Thyroid gland (tissue), 4 donors: ENCODE results near the gene TUBD1.

Source experiments
- POLR2A ChIP-seq, 2 donors: fragments of 450-650 bp; IDR thresholded peaks; one replicate each; pipeline ENCODE4 v1.6.1; 2017; ENCODE audit warnings: antibody characterized with exemption in 2 of 2, mild to moderate bottlenecking in 2 of 2, moderate library complexity in 1 of 2
- TF ChIP-seq, protein P1 (sequence below), 6 experiments: fragments of 200-600 bp in 3 of 6; fragments of 450-650 bp in 3 of 6; sonication (generic) in 3 of 6; IDR thresholded peaks; one replicate each; pipeline ENCODE4 v1.5.1; 2016 to 2019; ENCODE audit warnings: antibody characterized with exemption in 6 of 6, mild to moderate bottlenecking in 2 of 6, inconsistent platforms in 1 of 6, moderate library complexity in 1 of 6

DNA sequence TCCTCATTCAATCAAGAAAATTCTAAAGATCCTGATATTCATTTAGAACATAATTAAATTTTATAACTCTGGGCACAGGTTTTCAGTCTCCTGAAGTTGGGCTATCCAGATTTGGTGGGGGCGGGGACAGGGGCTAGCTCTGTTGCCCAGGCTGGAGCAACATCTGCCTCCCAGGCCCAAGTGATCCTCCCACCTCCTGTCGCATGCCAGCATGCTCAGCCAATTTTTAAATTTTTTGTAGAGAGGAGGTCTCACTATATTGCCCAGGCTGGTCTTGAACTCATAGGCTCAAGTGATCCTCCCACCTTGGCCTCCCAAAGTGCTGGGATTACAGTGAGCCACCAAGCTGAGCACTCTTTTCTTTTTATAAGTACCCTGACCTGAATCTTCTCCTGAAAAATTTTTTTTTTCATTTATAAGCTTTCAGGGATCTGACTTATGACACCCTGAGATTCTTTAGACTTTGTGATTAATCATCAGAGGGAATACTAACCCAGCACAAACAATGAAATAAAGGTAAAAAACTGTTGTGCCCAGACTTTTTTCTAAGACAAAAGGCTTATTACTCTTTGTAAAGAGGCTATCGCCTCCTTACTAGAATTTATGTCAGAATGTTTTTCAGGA lies 62.6 kb downstream of the TUBD1 start:
- TF ChIP-seq, protein P1, sequence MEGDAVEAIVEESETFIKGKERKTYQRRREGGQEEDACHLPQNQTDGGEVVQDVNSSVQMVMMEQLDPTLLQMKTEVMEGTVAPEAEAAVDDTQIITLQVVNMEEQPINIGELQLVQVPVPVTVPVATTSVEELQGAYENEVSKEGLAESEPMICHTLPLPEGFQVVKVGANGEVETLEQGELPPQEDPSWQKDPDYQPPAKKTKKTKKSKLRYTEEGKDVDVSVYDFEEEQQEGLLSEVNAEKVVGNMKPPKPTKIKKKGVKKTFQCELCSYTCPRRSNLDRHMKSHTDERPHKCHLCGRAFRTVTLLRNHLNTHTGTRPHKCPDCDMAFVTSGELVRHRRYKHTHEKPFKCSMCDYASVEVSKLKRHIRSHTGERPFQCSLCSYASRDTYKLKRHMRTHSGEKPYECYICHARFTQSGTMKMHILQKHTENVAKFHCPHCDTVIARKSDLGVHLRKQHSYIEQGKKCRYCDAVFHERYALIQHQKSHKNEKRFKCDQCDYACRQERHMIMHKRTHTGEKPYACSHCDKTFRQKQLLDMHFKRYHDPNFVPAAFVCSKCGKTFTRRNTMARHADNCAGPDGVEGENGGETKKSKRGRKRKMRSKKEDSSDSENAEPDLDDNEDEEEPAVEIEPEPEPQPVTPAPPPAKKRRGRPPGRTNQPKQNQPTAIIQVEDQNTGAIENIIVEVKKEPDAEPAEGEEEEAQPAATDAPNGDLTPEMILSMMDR (IDR thresholded peaks at IDR 0.05) = no peak
- no peak for TF ChIP-seq POLR2A (IDR thresholded peaks at IDR 0.05)
